GM10266 (cell line): ENCODE results near the gene LINC00305.

Source experiments
- DNase-seq: peaks from one replicate; pipeline ENCODE4 v3.0.0; 2012; ENCODE audit errors: extremely low spot score
- TF ChIP-seq, protein P1 (sequence below): IDR thresholded peaks from 2 replicates; pipeline ENCODE4 v1.5.1; 2012; ENCODE audit warnings: mild to moderate bottlenecking, low read depth; ENCODE audit not compliant: control insufficient read depth, insufficient read depth; ENCODE audit errors: missing control alignments

Gene LINC00305

DNA sequence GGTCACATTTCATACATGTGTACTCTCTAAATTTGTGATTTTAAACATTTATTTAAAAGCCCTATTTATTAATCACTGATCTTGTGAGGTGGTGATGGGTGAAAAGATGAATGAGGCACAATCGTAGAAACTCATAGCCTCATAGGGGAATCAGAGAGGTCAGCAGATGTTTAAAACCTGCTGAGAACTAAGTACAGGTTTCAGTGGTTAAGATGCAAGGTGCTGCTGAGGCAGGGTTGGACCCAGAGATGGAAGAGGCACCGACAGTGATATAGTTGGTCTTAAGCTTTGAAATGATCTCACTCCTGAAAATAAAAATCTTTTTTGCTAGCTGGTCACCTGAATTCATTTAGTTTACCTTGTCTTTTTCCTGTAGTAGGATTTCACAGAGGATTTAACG, 49.6 kb downstream of the LINC00305 start:
- DNase-seq, result no peak
- TF ChIP-seq, protein P1, sequence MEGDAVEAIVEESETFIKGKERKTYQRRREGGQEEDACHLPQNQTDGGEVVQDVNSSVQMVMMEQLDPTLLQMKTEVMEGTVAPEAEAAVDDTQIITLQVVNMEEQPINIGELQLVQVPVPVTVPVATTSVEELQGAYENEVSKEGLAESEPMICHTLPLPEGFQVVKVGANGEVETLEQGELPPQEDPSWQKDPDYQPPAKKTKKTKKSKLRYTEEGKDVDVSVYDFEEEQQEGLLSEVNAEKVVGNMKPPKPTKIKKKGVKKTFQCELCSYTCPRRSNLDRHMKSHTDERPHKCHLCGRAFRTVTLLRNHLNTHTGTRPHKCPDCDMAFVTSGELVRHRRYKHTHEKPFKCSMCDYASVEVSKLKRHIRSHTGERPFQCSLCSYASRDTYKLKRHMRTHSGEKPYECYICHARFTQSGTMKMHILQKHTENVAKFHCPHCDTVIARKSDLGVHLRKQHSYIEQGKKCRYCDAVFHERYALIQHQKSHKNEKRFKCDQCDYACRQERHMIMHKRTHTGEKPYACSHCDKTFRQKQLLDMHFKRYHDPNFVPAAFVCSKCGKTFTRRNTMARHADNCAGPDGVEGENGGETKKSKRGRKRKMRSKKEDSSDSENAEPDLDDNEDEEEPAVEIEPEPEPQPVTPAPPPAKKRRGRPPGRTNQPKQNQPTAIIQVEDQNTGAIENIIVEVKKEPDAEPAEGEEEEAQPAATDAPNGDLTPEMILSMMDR, result no peak

DNA sequence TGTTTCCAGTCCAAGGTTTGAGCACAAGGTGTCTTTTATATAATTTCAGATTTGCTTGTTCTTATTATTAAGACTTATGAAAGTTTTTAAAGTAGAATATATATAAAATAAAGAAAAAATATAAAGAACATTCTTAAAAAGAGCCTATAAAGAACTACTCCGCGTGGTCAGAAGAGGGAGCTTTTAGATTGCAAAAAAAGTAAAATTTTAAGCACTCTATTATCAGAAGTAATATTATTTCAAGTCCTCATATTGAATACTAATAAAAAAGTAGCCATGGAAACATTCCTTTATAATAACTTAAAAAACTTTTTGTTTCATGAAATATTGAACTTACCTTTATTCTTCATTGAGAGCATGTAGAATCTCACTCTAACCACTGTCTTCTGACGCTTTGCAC, 51.4 kb downstream of the LINC00305 start:
- DNase-seq, result no peak

GRCh38 chr18:64095056-64095455, 53.8 kb downstream of the LINC00305 start:
- DNase-seq, result no peak
- TF ChIP-seq, protein P1, result no peak

More for the DNA sequence above, 51.4 kb downstream of the LINC00305 start:
- TF ChIP-seq, protein P1, result peak; percentile 26

- TF ChIP-seq, protein P1, result no peak
- no peak for DNase-seq
Measured at GRCh38 chr18:64094210-64094609, 54.7 kb downstream of the LINC00305 start.

DNA sequence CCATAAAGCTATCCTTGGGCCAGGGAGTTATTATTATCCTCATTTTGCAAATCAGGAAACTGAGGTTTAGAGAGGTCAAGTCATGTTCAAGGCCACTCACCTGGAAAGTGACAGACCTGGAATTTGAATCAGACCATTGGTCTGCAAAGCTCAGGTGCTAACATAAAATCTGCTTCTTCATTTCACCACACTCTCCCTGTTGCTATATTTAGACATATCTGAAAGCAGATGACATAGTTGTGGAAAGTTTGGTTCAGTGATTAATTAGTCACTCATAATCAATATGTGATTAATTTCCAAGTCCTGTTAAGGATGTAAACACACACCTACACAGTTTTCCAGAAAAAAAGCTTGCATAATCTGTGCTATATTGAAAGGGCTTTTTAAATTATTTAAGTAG, 57.4 kb downstream of the LINC00305 start:
- no peak for DNase-seq
- TF ChIP-seq, protein P1, result no peak

- no peak for DNase-seq
- TF ChIP-seq, protein P1, result no peak
Measured at GRCh38 chr18:64090876-64091275, 58.0 kb downstream of the LINC00305 start.

GRCh38 chr18:64083916-64084315, 65.0 kb downstream of the LINC00305 start:
- TF ChIP-seq, protein P1, result no peak
- no peak for DNase-seq
